Measurements from ENCODE around the gene NEU2. TPM values are rescaled to one million over a fixed set of nuclear protein-coding genes. Genes with fewer than 3 reads are reported as not detected.
A peak's percentile ranks its signal among the peaks of the same experiment; 100 is the strongest.

NEU2 gene
- total and polyA plus RNA-seq, 9 of the 15 experiments (the other 6 are each of a cell fraction or from before 2014, with no cell fraction given) = not detected

- TF ChIP-seq ZNF76 (CRISPR knock-in tag; IDR thresholded peaks at IDR 0.05; ENCODE audit: borderline replicate concordance) = no peak
- 0 out of 2 replicates have a peak, but pooled peaks have one; percentile 25 for TF ChIP-seq ZNF584 (CRISPR knock-in tag; IDR thresholded peaks at IDR 0.05; ENCODE audit: low read depth)
- TF ChIP-seq USF2 (CRISPR knock-in tag; IDR thresholded peaks at IDR 0.05) = no peak
- no peak for TF ChIP-seq ZKSCAN3 (CRISPR knock-in tag; IDR thresholded peaks at IDR 0.05)
- peak; percentile 99 for TF ChIP-seq ZNF740 (CRISPR knock-in tag; IDR thresholded peaks at IDR 0.05)
- no peak for TF ChIP-seq ZNF740 (tag; IDR thresholded peaks at IDR 0.05)
- TF ChIP-seq ZFP91 (CRISPR knock-in tag; IDR thresholded peaks at IDR 0.05) = no peak
- no peak for TF ChIP-seq ZNF324 (CRISPR knock-in tag; IDR thresholded peaks at IDR 0.05)
- no peak for TF ChIP-seq E2F4 (CRISPR knock-in tag; IDR thresholded peaks at IDR 0.05; ENCODE audit: low read depth)
- TF ChIP-seq YBX1 (IDR thresholded peaks at IDR 0.05) = no peak
- TF ChIP-seq ZNF316 (IDR thresholded peaks at IDR 0.05) = no peak
- TF ChIP-seq ZFPM2 (CRISPR knock-in tag; IDR thresholded peaks at IDR 0.05) = no peak
- TF ChIP-seq ZNF766 (CRISPR knock-in tag; conservative IDR thresholded peaks at IDR 0.05) = 0 out of 2 replicates have a peak, but pooled peaks have one; percentile 38
- TF ChIP-seq PRDM10 (IDR thresholded peaks at IDR 0.05; ENCODE audit: partially characterized antibody) = no peak
- no peak for TF ChIP-seq HCFC1 (IDR thresholded peaks at IDR 0.05; ENCODE audit: low read depth, low read length)
- no peak for TF ChIP-seq CREB3 (tag; conservative IDR thresholded peaks at IDR 0.05; ENCODE audit: low read depth)
These were observed 27.5 kb downstream of the NEU2 start, which contains the start of gene INPP5D (continued) for GRCh38 chr2:233059797-233060500.
